HEK293 (cell line): Measurements from ENCODE around the gene APOL4.

Experiments used
- CTCF ChIA-PET: fragments of 350-600 bp; formaldehyde crosslinking; extraction: SDS; loops from one replicate; lab custom pipeline; 2021; ENCODE audit warnings: antibody characterized with exemption; lab: Yijun Ruan, JAX
- POLR2A ChIA-PET: fragments of 300-600 bp; formaldehyde crosslinking; extraction: SDS; loops from one replicate; lab custom pipeline; 2020; ENCODE audit warnings: antibody characterized with exemption, inconsistent platforms; lab: Yijun Ruan, JAX
- H3K27ac ChIP-seq: fragments of 200-500 bp; sonication (Bioruptor generic); 2 replicates; pipeline ENCODE4 v1.5.1; 2014; ENCODE audit warnings: low read depth, low read length, control low read depth, inconsistent platforms; ENCODE audit errors: extremely low read depth
- H3K36me3 ChIP-seq, 2 experiments: fragments of 200-500 bp in 1 of 2; sonication (Bioruptor generic) in 1 of 2; 1 replicate in 1 of 2; 2 replicates in 1 of 2; pipeline ENCODE4 v1.5.1; 2014 to 2017; ENCODE audit warnings: inconsistent platforms in 2 of 2, low read length in 2 of 2; ENCODE audit not compliant: control insufficient read depth in 2 of 2, insufficient read depth in 1 of 2
- H3K4me1 ChIP-seq: fragments of 200-500 bp; sonication (Bioruptor generic); 2 replicates; pipeline ENCODE4 v1.5.1; 2014; ENCODE audit warnings: mild to moderate bottlenecking, low read length, inconsistent platforms; ENCODE audit not compliant: control insufficient read depth, insufficient read depth
- H3K4me3 ChIP-seq: 2 replicates; pipeline ENCODE4 v1.5.1; 2011; ENCODE audit warnings: low read depth, mild to moderate bottlenecking, control low read depth, low read length, moderate library complexity
- H3K9me3 ChIP-seq: fragments of 200-500 bp; sonication (Bioruptor generic); 2 replicates; pipeline ENCODE4 v1.5.1; 2014; ENCODE audit warnings: low read depth, low read length, inconsistent platforms; ENCODE audit not compliant: control insufficient read depth, insufficient read depth
- BCL11A ChIP-seq: fragments of 450-650 bp; formaldehyde crosslinking; IDR thresholded peaks from 2 replicates; pipeline ENCODE4 v1.5.1; 2016; ENCODE audit warnings: low read depth, missing biosample characterization, missing genetic modification characterization
- BCL6B ChIP-seq: fragments of 450-650 bp; formaldehyde crosslinking; IDR thresholded peaks from 2 replicates; pipeline ENCODE4 v1.5.1; 2017; ENCODE audit warnings: missing biosample characterization, missing genetic modification characterization
- GLIS1 ChIP-seq: fragments of 450-650 bp; formaldehyde crosslinking; IDR thresholded peaks from 2 replicates; pipeline ENCODE4 v1.5.1; 2016; ENCODE audit warnings: missing biosample characterization, missing genetic modification characterization
- OSR2 ChIP-seq: fragments of 450-650 bp; formaldehyde crosslinking; IDR thresholded peaks from 2 replicates; pipeline ENCODE4 v1.5.1; 2016; ENCODE audit warnings: missing biosample characterization, missing genetic modification characterization
- SP2 ChIP-seq: fragments of 450-650 bp; formaldehyde crosslinking; IDR thresholded peaks from 2 replicates; pipeline ENCODE4 v1.5.1; 2016; ENCODE audit warnings: missing biosample characterization, missing genetic modification characterization
- TCF7L2 ChIP-seq: IDR thresholded peaks from 2 replicates; pipeline ENCODE4 v1.6.1; 2011; ENCODE audit warnings: low read depth, mild to moderate bottlenecking, inconsistent platforms, low read length, moderate library complexity, borderline replicate concordance
- ZBTB10 ChIP-seq: fragments of 450-650 bp; formaldehyde crosslinking; IDR thresholded peaks from 2 replicates; pipeline ENCODE4 v1.5.1; 2016; ENCODE audit warnings: missing biosample characterization, missing genetic modification characterization
- ZBTB21 ChIP-seq: fragments of 450-650 bp; formaldehyde crosslinking; IDR thresholded peaks from 2 replicates; pipeline ENCODE4 v1.5.1; 2017; ENCODE audit warnings: missing biosample characterization, missing genetic modification characterization
- ZNF174 ChIP-seq: fragments of 450-650 bp; formaldehyde crosslinking; IDR thresholded peaks from 2 replicates; pipeline ENCODE4 v1.5.0; 2017; ENCODE audit warnings: missing biosample characterization, mild to moderate bottlenecking, missing genetic modification characterization
- ZNF274 ChIP-seq, 2 experiments: fragments of 200-500 bp in 1 of 2; fragments of 450-650 bp in 1 of 2; sonication (Bioruptor generic) in 1 of 2; formaldehyde crosslinking in 1 of 2; IDR thresholded peaks; 2 replicates each; pipeline versions ENCODE4 v1.5.1 to v1.6.1; 2014 to 2016; ENCODE audit warnings: borderline replicate concordance in 1 of 2, inconsistent platforms in 1 of 2, low read length in 1 of 2, missing biosample characterization in 1 of 2, missing genetic modification characterization in 1 of 2
- ZNF48 ChIP-seq: fragments of 450-650 bp; formaldehyde crosslinking; IDR thresholded peaks from 2 replicates; pipeline ENCODE4 v1.5.1; 2016; ENCODE audit warnings: missing biosample characterization, missing genetic modification characterization
- ZNF645 ChIP-seq: fragments of 450-650 bp; formaldehyde crosslinking; IDR thresholded peaks from 2 replicates; pipeline ENCODE4; 2016; ENCODE audit warnings: missing biosample characterization, missing genetic modification characterization
- ZNF670 ChIP-seq: fragments of 450-650 bp; formaldehyde crosslinking; IDR thresholded peaks from 2 replicates; pipeline ENCODE4 v1.5.1; 2016; ENCODE audit warnings: missing biosample characterization, missing genetic modification characterization, low read depth
- ZNF701 ChIP-seq: fragments of 450-650 bp; formaldehyde crosslinking; IDR thresholded peaks from 2 replicates; pipeline ENCODE4 v1.5.1; 2016; ENCODE audit warnings: missing biosample characterization, missing genetic modification characterization
- ZSCAN16 ChIP-seq: fragments of 450-650 bp; formaldehyde crosslinking; IDR thresholded peaks from 2 replicates; pipeline ENCODE4 v1.5.1; 2016; ENCODE audit warnings: missing biosample characterization, missing genetic modification characterization
- ZSCAN18 ChIP-seq: fragments of 450-650 bp; formaldehyde crosslinking; IDR thresholded peaks from 2 replicates; pipeline ENCODE4 v1.5.1; 2016; ENCODE audit warnings: missing biosample characterization, missing genetic modification characterization
- ZSCAN5A ChIP-seq: fragments of 450-650 bp; formaldehyde crosslinking; IDR thresholded peaks from 2 replicates; pipeline ENCODE4 v1.5.1; 2016; ENCODE audit warnings: missing biosample characterization, missing genetic modification characterization
- ZXDB ChIP-seq: fragments of 450-650 bp; formaldehyde crosslinking; IDR thresholded peaks from 2 replicates; pipeline ENCODE4 v1.5.1; 2016; ENCODE audit warnings: missing biosample characterization, missing genetic modification characterization

APOL4 gene

GRCh38 chr22:36235585-36235984, 34.0 kb upstream of the APOL4 start:
- POLR2A ChIA-PET = interaction anchor here (0.6 to 1.4 kb wide), 2 partner anchors 15 to 18 kb away, joined by 3 to 4 read pairs; no protein-coding TSS in a partner anchor
- Histone ChIP-seq H3K9me3 (no peaks in the 10 kb centered on the region), H3K4me1 (peaks cover 9% of the 10 kb centered on the region), H3K27ac (no peak overlapping the region), H3K36me3 (peaks cover 0 to 49% of the 10 kb centered on the region in 2 experiments; a peak in 1 of 3 replicates), H3K4me3 (no peak overlapping the region)
- CTCF ChIA-PET = interaction anchor here (0.5 to 1.0 kb wide), 3 partner anchors 26 to 51 kb away, joined by 3 to 5 read pairs (median 3); no protein-coding TSS in a partner anchor
- TF ChIP-seq ZSCAN5A (tag by site-specific recombination) (no peak), ZNF48 (tag by site-specific recombination) (no peak), ZSCAN18 (tag by site-specific recombination) (no peak), OSR2 (no peak), SP2 (tag by site-specific recombination) (no peak), GLIS1 (tag by site-specific recombination) (no peak), ZXDB (tag by site-specific recombination) (no peak), BCL6B (no peak), ZSCAN16 (no peak), ZNF274 (IDR thresholded peaks at IDR 0.05; ENCODE audit: low read length) (no peak), ZNF274 (tag by site-specific recombination; IDR thresholded peaks at IDR 0.05; ENCODE audit: borderline replicate concordance) (no peak), ZNF645 (tag by site-specific recombination) (no peak), ZBTB10 (no peak), ZBTB21 (tag by site-specific recombination) (no peak), ZNF174 (no peak), TCF7L2 (no peak), BCL11A (tag by site-specific recombination) (no peak), ZNF701 (tag by site-specific recombination) (no peak), ZNF670 (tag by site-specific recombination) (no peak)
